ENCODE results near the gene FOXC2. TPM values are rescaled to one million over a fixed set of nuclear protein-coding genes. Genes with fewer than 3 reads are reported as not detected.

FOXC2 gene
- total and polyA plus RNA-seq, 2 of the 13 experiments (the other 11 are each of a cell fraction or from before 2014, with no cell fraction given), result not detected

- TF ChIP-seq, protein P1, sequence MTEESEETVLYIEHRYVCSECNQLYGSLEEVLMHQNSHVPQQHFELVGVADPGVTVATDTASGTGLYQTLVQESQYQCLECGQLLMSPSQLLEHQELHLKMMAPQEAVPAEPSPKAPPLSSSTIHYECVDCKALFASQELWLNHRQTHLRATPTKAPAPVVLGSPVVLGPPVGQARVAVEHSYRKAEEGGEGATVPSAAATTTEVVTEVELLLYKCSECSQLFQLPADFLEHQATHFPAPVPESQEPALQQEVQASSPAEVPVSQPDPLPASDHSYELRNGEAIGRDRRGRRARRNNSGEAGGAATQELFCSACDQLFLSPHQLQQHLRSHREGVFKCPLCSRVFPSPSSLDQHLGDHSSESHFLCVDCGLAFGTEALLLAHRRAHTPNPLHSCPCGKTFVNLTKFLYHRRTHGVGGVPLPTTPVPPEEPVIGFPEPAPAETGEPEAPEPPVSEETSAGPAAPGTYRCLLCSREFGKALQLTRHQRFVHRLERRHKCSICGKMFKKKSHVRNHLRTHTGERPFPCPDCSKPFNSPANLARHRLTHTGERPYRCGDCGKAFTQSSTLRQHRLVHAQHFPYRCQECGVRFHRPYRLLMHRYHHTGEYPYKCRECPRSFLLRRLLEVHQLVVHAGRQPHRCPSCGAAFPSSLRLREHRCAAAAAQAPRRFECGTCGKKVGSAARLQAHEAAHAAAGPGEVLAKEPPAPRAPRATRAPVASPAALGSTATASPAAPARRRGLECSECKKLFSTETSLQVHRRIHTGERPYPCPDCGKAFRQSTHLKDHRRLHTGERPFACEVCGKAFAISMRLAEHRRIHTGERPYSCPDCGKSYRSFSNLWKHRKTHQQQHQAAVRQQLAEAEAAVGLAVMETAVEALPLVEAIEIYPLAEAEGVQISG (CRISPR knock-in tag; IDR thresholded peaks at IDR 0.05), result 0 out of 2 replicates have a peak, but pooled peaks have one; percentile 18
- TF ChIP-seq MAFK (conservative IDR thresholded peaks at IDR 0.05 in 1 of 2, IDR thresholded peaks at IDR 0.05 in 1 of 2; ENCODE audit: low read length in 2 of 2), result peak in 1 of 2 experiments; percentile 4; a peak in 1 of 4 replicates
- TF ChIP-seq KDM2A (CRISPR knock-in tag; IDR thresholded peaks at IDR 0.05; ENCODE audit: borderline replicate concordance, low read depth), result peak; percentile 53
- peak; percentile 27; the same call in 1 of the 2 replicates for TF ChIP-seq ZNF512B (CRISPR knock-in tag; IDR thresholded peaks at IDR 0.05; ENCODE audit: borderline replicate concordance)
- TF ChIP-seq ZBTB42 (CRISPR knock-in tag; IDR thresholded peaks at IDR 0.05), result no peak
- 0 out of 2 replicates have a peak, but pooled peaks have one; percentile 26 for TF ChIP-seq KDM5B (CRISPR knock-in tag; IDR thresholded peaks at IDR 0.05; ENCODE audit: borderline replicate concordance)
- TF ChIP-seq ZNF441 (CRISPR knock-in tag; IDR thresholded peaks at IDR 0.05; ENCODE audit: borderline replicate concordance), result peak; percentile 76; the same call in 1 of the 2 replicates
- TF ChIP-seq, protein P2, sequence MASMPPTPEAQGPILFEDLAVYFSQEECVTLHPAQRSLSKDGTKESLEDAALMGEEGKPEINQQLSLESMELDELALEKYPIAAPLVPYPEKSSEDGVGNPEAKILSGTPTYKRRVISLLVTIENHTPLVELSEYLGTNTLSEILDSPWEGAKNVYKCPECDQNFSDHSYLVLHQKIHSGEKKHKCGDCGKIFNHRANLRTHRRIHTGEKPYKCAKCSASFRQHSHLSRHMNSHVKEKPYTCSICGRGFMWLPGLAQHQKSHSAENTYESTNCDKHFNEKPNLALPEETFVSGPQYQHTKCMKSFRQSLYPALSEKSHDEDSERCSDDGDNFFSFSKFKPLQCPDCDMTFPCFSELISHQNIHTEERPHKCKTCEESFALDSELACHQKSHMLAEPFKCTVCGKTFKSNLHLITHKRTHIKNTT (CRISPR knock-in tag; IDR thresholded peaks at IDR 0.05), result 0 out of 2 replicates have a peak, but pooled peaks have one; percentile 39
- TF ChIP-seq, protein P3, sequence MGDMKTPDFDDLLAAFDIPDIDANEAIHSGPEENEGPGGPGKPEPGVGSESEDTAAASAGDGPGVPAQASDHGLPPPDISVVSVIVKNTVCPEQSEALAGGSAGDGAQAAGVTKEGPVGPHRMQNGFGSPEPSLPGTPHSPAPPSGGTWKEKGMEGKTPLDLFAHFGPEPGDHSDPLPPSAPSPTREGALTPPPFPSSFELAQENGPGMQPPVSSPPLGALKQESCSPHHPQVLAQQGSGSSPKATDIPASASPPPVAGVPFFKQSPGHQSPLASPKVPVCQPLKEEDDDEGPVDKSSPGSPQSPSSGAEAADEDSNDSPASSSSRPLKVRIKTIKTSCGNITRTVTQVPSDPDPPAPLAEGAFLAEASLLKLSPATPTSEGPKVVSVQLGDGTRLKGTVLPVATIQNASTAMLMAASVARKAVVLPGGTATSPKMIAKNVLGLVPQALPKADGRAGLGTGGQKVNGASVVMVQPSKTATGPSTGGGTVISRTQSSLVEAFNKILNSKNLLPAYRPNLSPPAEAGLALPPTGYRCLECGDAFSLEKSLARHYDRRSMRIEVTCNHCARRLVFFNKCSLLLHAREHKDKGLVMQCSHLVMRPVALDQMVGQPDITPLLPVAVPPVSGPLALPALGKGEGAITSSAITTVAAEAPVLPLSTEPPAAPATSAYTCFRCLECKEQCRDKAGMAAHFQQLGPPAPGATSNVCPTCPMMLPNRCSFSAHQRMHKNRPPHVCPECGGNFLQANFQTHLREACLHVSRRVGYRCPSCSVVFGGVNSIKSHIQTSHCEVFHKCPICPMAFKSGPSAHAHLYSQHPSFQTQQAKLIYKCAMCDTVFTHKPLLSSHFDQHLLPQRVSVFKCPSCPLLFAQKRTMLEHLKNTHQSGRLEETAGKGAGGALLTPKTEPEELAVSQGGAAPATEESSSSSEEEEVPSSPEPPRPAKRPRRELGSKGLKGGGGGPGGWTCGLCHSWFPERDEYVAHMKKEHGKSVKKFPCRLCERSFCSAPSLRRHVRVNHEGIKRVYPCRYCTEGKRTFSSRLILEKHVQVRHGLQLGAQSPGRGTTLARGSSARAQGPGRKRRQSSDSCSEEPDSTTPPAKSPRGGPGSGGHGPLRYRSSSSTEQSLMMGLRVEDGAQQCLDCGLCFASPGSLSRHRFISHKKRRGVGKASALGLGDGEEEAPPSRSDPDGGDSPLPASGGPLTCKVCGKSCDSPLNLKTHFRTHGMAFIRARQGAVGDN (CRISPR knock-in tag; IDR thresholded peaks at IDR 0.05), result peak; percentile 35; the same call in 1 of the 2 replicates
- 0 out of 2 replicates have a peak, but pooled peaks have one; percentile 26 for TF ChIP-seq XBP1 (CRISPR knock-in tag; IDR thresholded peaks at IDR 0.05)
- TF ChIP-seq ZNF580 (CRISPR knock-in tag; IDR thresholded peaks at IDR 0.05; ENCODE audit: borderline replicate concordance, low read depth), result 0 out of 2 replicates have a peak, but pooled peaks have one; percentile 19
- no peak for TF ChIP-seq NR1H2 (CRISPR knock-in tag; IDR thresholded peaks at IDR 0.05; ENCODE audit: borderline replicate concordance, low read depth)
- 0 out of 2 replicates have a peak, but pooled peaks have one; percentile 40 for TF ChIP-seq MEIS2 (CRISPR knock-in tag; IDR thresholded peaks at IDR 0.05)
- 0 out of 2 replicates have a peak, but pooled peaks have one; percentile 46 for TF ChIP-seq FOXO1 (CRISPR knock-in tag; IDR thresholded peaks at IDR 0.05)
- TF ChIP-seq ELF3 (CRISPR knock-in tag; IDR thresholded peaks at IDR 0.05), result no peak
Observed at GRCh38 chr16:86519649-86520316, 46.8 kb upstream of the FOXC2 start (continued).
